ENCODE data around the gene ADARB2.

ADARB2 gene

DNA sequence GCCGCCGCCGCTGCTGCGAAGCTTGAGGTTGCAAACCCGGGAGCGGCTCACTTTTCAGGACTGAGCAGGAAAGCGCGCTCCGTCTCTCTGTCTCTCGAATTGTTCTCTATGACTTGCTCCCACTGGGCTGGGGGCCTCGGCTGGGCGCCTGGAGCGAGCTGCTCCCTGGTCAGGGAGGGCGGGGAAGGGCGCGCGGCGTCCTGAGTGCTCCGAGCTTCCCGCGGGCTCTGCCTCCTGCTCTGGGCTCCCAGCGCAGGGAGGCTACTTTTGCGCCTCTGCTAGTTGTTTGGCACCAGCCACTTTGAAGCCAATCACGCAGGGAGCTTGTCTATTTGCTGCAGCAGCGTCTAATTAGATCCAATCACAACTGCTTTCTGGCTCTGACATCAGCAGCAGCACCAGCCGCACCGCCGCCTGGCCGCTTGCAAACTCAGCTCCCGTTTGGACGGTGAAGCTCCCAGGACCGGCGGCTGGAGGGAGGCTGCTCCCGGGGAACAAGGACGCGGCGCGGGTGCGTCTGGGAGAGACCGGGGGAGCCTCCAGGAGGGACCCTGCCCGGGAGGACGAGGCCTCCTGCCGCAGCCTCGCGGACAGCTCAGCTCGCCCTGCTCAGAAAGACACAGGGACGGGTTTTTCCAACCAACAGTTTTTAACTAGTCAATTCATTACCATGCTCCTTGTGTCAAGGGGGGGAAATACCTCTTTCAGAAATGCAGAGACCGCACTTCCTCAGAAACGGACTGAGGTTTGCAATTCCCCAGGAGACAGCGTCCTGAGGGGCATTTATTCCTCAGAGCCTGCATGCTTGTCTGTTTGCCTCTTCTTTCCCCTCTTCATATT lies at the start of gene ADARB2:
ADARB2 (minus strand) TSS at position 304 of the 840 bp plus-strand sequence.
- DNase-seq: peak; percentile 42

DNA sequence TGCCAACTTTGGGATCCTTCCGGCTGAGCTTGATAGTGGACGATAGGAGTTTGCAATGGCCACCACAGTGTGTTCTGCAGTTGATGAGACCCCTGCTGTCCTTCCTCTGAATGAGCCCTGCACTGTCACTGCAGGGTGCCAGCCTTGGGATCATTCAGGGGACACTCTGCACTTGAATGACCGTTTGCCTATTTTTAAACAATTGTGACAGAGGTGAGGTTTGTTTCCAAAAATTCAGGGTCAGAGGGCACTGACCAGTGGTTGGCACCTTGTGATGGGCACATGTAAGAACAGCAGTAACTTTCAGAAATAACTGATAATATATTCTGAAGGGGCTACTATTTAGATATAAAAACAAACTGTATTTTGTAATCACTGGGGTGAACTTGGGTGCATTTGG lies 48.5 kb upstream of the ADARB2 start:
- no peak for DNase-seq

DNA sequence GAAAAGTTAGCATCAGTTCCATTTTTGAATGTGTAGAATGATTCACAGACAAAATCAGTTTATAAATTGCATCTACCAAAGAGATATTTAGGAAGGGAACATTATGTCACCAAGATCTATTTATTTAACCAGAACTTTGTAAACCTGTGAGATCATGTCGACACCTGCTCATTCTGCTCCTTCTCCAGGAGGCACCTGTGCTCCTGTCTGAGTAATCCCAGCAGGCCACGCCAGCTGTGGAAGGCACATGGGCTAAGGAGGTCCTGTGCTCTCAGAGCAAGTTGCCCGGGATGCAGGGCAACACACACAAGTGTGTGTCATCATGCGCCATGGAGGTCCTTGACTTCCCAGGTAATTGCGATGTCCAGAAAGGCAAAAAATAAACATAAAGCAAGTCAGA lies 45.5 kb upstream of the ADARB2 start:
- no peak for DNase-seq

DNA sequence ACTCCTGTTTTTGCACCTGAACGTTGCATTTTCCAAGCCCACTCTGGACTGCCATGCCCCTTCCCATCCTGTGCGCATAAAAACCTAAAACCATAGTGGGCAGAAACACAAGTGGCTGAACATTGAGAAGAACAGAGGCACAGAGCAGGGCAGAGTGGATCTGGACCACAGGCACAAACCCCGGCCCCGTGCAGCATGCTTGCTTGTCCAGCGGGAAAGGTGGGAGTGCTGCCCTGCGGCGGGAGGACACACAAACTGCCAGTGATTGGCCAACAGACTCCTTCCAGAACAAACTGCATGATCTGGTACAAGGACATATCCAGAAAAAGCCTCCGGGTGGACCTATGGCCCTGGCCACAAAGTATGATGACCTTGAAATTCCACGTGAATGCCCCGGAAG lies 42.5 kb upstream of the ADARB2 start:
- no peak for DNase-seq

DNA sequence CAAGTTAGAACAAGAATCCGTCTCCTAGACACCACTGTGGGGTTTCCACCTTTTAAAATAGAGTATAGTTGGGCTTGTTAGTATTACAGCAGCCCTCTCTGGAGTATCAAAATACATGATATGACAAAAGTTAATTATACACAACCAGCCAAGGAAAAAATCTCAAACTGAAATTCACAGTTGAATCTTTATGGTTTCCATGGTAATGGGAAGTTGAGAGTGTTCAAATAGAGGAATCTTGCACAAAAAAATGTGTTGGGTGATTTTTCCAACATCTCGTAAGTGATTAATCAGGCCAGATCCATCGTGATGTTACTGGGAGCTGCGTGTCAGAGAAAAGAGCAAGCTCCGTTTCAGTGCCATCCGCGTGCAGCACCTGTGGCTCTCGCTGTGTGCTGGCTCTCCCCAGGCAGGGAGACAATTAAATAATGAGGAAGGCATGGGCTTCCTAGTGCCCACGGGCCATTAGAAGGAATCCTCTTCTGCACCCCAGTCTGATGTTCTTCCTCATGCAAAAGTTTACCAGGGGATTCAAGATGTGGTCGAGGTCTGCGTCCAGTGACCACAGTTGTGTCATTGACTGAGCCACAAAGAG lies 41.1 kb upstream of the ADARB2 start:
- DNase-seq: no peak

DNA sequence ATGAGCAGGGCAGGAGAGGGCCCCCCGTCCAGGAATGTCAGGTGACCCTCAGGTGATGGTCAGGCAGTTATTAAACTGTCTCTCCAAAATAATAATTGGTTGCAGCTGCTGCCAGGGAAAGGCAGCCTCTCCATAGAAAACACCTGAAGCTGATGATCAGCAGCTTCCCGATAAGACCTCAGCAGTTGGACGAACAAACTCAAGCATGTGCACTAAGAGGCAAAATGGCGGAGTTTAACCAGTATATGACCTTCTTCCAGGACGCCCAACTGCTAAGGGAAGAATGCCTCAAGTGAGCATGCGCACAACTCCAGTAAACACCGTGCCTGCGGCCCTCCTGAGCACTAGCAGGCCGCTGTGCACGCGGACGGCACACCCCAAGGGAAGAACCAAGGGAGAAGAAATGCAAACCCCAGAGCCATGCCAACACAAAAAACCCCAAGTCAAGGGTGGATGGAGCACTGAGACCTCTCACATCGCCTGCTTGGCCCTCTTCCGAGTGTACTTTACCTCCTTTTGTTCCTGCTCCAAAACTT lies 38.9 kb upstream of the ADARB2 start:
- DNase-seq: no peak

DNA sequence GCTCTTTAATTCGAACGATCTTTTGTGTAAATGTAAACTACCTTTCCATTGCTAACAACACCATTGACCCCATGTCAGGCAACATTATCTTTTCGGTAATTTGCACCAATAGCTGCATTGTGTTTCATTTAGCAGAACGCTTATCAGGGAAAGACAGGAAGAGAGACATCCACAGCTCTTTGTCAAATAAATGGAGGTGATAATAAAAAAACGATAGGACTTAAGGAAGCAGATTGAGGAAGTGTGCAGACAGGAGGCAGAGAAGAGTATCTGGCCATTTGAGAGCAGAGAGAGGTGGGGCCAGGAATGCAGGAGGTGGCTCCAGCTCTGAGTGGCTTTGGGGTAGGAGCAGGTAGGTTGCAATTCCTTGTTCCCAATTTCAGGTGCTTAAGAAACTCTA lies 37.5 kb upstream of the ADARB2 start:
- DNase-seq: no peak

DNA sequence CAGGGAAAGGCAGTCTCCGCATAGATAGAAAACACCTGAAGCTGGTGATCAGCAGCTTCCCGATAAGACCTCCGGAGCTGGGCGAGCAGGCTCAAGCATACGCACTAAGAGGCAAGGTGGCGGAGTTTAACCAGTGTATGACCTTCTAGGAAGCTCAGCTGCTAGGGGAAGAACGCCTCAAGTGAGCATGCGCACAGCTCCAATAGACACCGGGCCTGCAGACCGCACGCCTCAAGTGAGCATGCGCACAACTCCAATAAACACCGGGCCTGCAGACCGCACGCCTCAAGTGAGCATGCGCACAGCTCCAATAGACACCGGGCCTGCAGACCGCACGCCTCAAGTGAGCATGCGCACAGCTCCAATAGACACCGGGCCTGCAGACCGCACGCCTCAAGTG lies 35.9 kb upstream of the ADARB2 start:
- DNase-seq: peak; percentile 8

DNA sequence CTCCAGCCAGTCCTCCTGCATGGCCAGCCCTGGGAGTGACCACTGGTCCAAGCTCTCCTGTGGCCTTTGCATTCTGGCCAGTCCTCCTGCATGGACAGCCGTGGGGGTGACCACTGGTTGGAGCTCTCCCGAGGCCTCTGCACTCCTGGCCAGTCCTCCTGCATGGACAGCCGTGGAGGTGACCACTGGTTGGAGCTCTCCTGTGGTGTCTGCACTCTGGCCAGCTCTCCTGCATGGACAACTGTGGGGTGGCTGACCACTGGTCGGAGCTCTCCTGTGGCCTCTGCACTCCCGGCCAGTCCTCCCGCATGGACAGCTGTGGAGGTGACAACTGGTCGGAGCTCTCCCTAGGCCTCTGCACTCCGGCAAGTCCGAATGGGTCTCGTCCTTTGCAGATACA lies 28.7 kb upstream of the ADARB2 start:
- DNase-seq: no peak

DNA sequence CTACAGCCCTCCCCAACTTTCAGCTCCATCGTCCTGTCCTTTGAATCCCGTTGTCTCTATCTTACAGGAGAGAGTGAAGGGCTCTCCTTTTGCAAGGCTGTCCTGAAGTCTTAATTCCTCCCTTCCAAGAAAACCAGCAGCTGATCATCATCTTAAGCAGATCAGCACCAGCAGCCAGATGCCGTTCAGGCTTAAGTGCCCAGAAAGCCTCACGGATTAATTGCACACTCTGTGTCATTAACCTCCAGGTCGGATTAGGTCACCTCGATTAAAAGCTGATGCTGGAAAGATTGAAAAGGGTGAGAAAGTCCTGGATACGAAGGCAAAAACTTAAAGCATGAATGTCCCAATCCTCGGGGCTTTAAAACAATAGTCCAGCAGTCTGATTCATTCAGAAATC lies 24.8 kb upstream of the ADARB2 start:
- DNase-seq: no peak

DNA sequence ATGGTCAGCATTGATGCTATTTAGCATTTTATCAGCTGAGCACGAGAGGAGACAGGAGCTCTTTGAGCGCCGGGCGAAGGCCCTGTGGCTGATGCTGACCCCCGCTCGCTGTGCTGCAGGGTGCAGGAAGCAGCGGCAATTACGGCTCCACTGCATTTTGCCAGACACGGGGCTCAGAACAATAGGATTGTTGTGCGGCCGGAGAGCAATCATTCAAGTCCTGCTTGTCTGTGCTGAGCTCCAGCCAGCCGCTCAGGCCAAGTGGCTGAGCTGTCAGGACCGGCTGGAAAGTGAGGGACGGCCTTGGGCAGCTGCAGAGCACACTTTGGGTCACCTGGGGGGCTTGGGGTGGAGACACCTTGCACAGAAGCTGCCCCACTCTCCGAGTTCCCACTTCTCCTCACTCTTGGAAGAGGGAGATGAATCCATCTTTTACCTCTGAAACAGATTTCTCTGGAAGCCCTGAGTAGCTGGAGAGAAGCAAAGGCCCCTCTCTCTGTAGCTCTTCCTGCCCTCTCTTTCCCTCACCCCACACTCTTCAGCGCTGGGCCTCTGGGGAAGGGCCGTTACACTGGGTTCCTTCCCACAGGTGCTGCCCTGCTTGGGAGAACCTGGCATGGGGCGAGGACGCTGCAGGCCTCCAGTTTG lies 17.3 kb upstream of the ADARB2 start:
- DNase-seq: no peak

DNA sequence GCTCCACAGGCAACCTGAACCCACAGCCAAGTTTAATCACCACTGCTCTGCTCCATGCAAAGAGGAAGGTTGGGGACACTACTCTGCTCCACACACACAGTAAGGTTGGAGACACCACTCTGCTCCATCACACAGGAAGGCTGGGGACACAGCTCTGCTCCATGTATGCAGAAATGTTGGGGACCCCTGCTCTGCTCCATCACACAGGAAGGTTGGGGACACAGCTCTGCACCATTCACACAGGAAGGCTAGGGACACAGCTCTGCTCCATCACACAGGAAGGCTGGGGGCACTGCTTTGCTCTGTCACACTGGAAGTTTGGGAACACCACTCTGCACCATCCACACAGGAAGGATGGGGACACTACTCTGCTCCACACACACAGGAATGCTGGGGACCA lies 14.8 kb upstream of the ADARB2 start:
- DNase-seq: no peak

DNA sequence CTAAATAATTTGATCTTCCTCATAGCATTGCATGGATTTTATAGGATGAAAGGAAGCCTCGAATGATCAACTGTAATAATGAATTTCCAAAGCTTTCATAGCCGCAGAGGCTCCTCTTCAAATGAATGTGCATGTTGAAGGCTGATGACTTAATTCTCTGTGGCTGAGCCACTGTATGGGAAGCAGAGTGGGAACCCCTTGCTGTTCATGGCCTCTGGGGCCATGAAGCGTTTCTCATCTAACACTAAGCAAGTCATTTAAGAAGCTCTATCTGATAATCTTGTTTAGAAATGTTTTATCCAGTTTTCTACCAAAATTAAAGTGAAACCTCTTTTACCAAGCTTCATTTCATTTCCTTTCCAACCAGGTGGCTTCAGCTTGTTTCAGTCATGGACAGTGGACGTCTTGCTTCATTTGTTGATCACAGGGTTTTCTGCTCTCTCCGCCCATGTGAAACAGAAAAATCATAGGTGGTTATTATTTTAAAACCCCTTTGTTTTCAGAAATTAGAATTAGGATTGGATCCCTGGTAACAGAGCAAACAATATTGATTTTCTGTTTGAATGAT lies 10.3 kb upstream of the ADARB2 start:
- DNase-seq: no peak

DNA sequence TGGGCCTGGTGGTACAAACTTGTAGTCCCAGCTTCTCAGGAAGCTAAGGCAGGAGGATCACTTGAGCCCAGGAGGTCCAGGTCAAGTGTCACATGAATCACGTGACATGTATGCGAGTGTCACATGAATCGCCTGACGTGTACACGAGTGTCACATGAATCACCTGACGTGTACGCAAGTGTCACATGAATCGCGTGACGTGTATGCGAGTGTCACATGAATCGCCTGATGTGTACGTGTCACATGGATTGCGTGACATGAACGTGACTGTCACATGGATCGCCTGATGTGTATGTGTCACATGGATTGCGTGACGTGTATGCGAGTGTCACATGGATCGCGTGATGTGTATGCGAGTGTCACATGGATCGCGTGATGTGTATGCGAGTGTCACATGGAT lies 9.5 kb upstream of the ADARB2 start:
- DNase-seq: no peak

DNA sequence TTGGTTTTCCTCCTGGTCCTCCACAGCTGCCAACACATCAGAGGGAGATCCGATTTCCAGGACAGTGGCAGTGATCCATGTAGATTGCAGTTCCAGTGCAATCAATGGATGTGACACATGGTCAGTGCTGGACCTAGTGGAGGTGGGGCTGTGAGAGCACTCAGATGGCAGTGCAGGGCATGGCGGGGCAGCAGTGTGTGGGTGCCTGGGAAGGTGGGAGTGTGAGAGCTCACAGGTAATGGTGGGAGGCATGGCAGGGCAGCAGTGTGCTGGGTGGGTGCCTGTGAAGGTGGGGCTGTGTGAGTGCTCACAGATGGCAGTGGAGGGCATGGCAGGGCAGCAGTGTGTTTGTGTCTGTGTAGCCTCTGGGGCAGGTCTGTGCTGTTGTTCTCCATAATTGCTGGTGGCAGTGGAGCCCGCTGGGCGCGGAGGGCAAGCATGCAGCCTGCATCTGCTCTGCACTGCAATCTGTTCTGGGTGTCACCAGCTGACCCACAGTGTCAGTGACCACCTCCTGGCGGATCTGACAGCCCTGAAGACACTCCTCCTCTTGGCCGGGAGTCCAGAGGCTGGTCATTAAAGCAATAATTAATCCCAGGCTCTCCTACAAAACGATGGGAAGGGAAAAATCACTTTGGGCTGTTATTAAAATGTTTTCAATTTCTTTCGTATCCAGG lies 8.6 kb upstream of the ADARB2 start:
- no peak for DNase-seq

DNA sequence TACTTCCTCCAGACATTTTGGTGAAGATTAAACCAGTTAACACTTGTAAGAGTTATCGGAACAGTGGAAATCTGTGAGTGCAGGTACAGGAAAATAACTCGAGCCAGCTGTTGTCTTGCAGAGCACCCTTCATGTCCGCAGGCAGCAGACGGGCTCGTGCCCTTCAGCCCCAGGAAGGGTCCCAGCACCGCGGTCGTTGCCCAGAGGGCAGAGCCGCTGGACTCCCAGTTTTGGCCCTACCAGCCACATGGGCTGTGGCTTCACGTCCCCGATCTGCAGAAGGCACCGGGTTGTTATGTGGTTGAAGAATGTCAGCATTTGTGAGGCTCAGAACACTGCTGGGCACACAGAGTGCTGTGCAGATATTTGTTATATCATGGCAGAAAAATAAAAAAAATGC lies 7.2 kb upstream of the ADARB2 start:
- no peak for DNase-seq

DNA sequence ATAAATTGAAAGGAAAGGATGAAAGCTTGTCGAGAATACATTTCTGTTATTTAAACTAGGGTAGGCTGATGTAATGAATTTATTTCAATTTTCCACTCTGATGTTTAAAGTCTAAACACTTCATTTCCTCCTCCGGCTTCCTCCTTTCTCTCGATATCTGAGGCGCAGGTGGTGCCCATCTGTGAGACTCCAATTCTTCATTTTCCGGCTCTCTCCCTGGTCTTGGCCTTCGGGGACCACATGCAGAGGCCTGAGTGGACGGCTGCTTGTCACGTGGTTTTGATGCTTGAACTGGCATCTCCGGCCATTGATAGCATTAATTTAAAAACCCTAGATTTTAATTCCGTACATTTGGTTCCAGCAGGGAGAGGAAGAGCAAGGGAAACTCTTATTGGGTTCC lies 5.8 kb upstream of the ADARB2 start:
- DNase-seq: no peak

DNA sequence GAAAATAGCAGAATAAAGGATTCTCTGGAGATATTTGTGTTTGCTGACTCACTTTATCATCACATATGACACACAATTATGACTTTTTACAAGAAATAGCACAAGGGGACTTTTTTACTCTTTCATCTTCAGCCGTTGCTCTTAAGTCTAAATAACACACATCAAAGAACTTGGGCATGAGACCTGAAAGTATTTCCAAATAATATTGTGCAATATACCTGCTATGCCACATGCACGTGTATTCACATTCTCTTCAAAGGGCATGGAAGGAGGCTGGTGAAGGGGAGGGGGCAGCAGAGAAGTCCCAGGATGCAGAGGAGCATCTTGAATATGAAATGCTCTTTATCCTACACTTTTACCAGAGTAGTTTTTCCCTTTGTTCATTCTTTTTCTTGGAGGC lies 4.1 kb upstream of the ADARB2 start:
- DNase-seq: no peak

DNA sequence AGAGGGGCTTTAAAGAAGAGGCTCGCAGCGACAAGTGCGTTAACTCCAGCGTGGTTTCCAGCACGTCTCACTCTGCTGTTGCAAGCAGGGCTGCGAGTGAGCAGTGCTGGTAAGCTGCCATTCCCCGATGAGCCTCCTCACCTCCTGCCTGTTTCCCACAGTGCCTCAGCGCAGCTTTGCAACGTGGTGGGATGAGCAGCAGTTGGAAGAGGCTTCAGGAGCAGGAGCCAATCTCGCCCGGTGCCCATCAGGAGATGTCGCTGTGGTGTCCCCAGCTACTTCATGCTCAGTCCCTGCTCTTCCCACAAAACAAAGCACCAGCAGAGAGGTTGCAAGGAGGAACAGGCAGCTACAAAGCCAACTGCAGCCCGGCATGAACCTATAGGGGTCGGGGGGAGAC lies 2.4 kb upstream of the ADARB2 start:
- DNase-seq: no peak

DNA sequence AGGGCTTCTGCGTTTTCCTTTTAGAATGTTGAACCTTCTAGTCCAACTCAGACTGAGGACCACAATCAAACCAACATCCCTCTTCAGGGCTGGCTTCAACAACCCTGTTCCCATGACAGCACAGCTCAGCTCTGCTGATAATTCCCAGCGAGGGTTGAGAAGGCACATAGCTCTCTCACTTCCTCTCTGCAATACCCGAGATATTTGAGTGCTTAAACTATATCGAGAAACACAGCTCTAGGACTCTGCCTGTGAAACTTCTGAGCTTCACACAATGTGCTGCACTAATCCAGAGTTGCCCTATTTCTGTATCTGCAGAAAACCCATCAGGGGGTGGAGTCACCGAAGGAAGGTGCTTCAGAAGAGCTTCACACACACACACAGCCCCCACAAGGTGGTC lies 1.6 kb upstream of the ADARB2 start:
- peak; percentile 9 for DNase-seq

DNA sequence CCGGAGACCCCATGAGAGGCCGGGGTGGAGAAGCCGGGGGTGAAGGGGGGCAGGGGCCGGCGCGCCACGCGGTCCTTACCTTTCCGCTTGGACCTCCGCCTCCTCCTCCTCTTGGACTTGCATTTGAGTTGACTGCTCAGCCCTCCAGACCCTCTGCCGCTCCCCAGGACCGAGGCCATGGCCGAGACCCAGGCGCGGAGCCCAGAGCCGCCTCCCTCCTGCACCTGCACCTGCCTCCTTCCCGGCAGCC lies 428 bp downstream of the ADARB2 start:
- DNase-seq: no peak

DNA sequence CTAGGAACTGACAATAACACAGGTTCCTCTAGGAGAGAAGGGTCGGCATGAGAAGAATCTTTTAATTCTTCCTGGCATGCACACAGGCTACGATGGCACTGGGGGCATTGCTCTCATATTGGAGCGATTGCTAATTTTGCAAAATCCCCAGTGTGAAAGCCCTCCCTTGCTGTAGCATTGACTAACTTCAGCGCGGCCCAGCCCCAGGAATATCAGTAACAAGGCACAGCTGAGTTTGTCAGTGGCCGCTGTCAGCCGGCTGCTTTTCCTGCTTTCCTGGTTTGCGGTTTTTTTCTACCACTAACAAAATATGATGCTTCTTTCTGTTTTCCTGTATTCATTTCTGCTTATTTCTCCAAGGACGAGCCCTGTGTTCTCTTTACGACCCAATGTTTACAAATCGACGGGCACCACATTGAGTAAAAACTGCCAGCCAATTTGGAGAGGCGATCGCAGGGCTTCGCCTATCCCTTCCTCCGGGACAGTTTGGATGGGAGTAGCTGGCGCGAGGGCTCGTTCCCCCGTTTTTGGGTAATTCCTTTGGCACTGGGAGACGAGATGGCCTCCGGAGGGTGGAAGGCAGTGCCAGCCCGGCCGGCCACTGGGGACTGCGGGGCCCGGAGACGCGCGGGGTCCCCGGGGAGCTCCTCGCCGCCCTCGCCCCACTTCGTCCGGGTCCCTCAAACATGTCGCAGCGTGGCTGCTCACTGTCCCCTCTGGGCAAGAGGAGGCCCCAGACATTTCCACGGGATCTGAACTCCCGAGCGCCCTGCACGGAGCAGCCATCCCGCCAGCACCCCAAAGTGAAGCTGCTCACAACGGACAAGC lies 967 bp downstream of the ADARB2 start:
- peak; percentile 3 for DNase-seq

DNA sequence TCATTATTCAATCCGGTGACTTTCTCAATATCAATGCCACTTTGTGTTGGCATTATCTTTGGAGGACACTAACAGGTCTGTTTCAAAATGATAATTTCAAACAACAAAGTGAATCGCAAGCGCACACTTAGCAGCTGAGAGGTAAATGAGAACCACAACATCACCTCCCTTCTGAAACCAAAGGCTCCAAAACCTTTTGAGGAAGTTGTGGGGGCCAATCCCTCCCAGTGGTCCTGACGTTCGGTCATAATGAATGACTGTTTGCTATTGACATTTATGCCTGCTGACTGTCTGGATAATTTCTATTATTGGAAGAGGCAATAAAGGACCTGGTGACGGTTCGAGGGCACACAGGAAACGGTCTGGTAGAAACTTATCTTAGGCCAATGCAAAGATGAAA lies 1.8 kb downstream of the ADARB2 start:
- DNase-seq: peak; percentile 15
